Amniotic stem cell (primary cell): Measurements from ENCODE around the gene SETDB2.
A peak's percentile ranks its signal among the peaks of the same experiment; 100 is the strongest.
"Not testable (repeated sequence)": the region's sequence is repeated elsewhere in the genome, so short reads cannot be mapped to it uniquely, and the experiment has no call there.

Source experiments
- DNase-seq: peaks from one replicate; lab custom pipeline; 2025; lab: John Stamatoyannopoulos, UW

The SETDB2 gene

DNA sequence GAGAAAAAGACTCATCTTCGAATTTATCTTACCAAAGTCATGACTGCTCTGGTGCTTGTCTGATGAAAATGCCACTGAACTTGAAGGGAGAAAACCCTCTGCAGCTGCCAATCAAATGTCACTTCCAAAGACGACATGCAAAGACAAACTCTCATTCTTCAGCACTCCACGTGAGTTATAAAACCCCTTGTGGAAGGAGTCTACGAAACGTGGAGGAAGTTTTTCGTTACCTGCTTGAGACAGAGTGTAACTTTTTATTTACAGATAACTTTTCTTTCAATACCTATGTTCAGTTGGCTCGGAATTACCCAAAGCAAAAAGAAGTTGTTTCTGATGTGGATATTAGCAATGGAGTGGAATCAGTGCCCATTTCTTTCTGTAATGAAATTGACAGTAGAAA, 32.5 kb downstream of the SETDB2 start:
- DNase-seq = no peak

DNA sequence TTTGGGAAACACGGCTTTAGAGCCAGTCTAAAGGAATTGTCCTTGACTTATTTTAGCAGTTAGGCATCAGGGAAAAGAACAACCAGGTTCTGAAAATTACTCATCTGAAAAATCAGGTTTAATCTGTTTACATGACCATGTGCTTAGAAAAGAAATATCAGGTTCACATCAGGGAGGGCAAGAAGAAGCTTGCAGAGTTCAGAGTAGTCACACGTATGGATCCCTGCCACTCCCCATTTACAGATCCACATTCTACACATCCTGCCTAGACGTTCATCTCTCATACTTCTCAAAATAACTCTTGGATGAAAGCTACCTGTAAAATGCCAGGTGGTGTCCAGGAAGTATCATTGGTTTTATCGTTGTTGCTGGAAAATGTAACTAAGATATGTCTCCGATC, 37.7 kb downstream of the SETDB2 start:
- DNase-seq = no peak

DNA sequence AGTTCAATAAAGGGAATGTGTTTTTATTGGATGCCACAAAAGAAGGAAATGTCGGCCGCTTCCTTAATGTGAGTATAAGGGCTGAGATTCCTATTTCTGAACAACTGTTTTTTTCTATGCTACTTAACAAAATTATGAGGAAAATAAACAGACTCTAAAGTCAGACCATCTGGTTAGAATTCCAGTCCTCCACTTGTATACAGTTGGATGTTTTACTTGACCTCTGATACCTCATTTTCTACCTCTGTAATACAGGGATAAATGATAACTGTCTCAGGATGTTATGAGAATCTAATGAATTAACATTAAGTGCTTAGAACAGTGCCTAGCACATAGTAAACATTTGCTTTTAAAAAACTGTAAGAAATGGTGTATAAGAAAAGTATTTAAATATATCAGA, 44.5 kb downstream of the SETDB2 start:
- DNase-seq = no peak

DNA sequence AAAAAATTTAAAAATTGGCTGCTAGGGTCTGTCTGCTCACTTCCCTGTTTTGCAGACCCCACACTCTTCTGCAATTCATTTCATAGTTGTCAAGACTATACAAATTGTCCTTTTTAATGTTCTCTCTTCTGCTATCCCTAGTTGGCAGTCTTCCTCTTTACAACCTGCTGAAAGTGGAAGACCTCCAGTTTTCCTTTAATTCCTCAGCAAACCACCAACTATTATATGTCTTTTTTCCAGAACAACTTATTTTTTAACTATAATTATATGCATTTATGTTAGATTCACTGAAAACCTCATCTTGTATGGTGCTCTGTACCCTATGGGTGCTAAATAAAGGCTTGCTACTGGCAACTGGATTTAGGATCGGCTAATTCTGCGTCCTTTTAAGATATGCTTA, 50.6 kb downstream of the SETDB2 start:
- no peak for DNase-seq

DNA sequence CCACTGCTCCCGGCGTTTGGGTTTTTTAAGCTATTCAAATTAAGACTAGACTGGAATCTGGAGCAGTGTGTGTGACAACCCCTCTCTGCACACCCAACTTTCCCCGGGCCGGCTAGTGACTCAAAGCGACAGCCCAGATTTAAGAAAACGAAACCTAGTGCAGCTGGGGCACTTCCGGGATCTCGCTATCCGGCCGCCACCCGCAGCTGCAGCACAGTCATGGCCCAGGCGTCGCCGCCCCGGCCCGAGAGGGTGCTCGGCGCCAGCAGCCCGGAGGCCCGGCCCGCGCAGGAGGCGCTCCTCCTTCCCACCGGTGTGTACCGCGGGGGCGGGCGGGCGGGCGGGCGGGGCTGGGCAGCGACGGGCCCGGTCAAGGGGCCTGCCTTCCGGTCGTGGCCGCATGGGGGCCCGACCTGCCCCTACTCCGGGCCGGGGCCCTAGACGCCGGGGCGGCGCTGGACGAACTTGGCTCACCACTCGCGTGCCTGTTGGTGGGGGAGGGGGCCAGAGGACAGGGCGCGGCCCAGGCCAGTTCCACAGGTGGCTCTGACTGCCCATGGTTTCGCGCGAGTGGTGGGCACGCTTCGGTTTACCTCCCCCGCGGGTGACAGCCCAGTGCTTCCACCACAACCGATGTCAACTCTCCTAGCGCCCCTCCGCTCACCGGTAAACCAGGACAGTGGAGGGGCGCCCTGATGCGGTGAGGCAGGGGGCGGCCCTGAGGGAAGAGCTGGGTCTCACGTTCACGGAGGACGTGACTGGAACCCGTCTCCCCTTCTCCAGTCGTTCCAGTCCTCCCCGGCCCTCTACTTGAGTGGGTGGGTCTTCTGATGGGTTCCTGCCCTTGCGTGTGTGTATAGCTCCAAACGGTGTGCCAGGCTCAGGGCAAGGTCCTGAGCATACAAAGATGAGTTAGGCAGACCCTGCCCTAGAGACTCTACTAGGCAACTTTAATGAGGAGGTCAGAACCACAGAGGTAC, 52.0 kb downstream of the SETDB2 start, which contains the start of gene PHF11:
Gene PHF11, plus strand, starts transcription at position 171 of the 980 bp plus-strand sequence. Its CDS starts 49 bp downstream, at position 220.
- DNase-seq = peak; percentile 59

DNA sequence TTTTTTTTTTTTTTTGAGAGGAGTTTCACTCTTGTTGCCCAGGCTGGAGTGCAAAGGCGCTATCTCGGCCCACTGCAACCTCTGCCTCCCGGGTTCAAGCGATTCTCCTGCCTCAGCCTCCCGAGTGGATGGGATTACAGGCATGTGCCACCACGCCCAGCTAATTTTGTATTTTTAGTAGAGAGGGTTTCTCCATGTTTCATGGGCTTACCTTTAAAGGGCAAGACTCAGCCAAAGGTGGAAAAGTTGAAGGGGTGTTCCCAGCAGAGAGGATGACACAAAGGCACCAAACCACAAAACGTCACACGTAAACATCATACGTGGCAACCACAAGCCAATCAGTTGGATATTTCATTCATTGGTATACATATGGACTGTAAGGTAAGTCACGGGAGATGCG, 52.8 kb downstream of the SETDB2 start:
- not testable (repeated sequence) for DNase-seq

DNA sequence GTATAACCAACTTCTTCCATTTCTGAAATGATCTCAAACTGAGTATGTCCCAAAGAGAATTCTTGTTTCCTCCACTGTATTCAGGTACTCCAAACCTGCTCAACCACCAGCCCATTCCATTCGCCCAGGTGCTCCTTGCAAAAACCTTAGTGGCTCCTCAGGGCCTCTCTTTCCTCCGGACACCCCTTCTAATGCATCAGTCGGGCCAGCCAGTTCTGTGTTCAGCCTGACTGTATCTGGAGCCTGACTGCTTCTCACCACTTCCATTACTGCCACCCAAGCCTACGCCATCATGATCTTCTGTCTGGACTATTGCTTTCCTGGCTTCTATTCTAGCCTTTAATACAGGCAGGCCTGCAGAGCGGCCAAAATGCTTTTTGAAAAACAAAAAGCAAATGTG, 53.2 kb downstream of the SETDB2 start:
- no peak for DNase-seq

DNA sequence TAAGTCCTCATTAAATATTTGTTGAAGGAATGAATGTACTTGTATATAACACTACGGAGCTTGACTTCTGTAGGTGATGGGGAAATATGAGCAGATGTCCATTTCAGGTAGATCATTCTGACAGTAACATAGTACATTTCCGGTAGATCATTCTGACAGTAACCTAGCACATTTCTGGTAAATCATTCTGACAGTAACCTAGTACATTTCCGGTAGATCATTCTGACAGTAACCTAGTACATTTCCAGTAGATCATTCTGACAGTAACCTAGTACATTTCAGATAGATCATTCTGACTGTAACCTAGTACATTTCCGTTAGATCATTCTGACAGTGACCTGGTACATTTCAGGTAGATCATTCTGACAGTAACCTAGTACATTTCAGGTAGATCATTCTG, 54.1 kb downstream of the SETDB2 start:
- no peak for DNase-seq

DNA sequence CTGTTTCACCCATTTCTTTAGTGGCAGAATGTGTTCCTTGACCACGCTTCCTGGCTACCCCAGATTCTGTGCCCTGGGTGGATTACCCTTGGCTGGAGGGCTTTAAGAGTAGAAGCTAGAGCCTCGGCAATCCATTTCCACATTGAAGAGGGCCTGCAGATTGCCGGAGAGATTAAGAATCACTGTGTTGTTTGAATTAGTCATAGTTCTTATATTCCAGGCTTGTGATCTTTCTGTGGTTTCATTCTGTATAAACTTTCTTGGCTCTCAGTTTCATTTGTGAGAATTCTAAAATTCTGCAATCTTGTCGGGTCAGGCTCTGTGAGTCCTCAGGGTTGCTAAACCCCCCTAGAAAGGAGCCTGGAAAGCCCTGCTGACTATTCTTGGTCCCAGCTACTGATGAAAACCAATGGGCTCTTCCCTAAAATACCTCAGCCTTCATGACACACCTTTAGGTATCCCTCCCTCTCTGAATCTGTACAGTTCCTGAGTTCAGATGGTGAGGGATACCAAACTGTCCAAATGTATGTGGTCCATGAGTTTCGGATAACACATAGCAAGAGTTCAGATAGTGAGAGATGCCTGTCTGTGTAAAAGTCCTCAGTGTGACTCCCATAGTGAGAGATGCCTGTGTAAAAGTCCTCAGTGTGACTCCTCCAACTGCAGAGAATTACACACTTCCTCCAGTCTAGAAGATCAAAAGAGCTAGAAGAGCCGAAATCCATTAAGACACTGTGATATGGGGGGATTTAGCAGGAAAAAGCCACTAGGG, 56.0 kb downstream of the SETDB2 start:
- peak; percentile 56 for DNase-seq

DNA sequence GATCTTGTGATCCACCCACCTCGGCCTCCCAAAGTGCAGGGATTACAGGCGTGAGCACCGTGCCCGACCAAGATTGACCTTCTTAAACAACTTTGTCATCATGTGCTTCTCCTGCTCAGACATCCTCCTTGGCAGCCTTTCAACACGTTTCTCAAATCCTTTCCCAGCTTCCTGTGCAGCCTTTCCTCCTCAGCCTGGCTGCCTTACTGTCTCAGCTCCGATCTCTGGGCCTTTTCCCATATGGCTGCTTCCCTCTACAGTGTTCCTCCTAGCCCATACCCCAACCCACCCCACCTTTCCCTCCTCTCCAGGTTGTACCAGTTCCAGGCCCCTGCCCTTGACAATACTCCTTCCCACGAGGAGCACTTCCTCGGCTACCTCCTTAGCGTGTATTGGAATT, 58.9 kb downstream of the SETDB2 start:
- DNase-seq = no peak

DNA sequence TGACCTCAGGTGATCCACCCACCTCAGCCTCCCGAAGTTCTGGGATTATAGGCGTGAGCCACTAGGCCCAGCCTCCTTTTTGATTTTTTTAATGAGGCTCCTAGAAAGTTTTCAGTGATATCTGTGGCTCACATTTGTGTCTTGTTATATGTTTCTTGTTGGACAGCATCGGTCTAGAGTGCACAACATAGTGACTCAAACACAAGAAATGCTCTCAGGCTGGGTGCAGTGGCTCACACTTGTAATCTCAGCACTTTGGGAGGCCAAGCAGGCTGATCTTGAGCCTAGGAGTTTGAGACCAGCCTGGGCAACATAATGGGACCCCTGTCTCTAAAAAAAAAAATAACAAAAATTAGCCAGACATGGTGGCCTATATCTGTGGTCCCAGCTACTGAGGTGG, 59.9 kb downstream of the SETDB2 start:
- DNase-seq = no peak

DNA sequence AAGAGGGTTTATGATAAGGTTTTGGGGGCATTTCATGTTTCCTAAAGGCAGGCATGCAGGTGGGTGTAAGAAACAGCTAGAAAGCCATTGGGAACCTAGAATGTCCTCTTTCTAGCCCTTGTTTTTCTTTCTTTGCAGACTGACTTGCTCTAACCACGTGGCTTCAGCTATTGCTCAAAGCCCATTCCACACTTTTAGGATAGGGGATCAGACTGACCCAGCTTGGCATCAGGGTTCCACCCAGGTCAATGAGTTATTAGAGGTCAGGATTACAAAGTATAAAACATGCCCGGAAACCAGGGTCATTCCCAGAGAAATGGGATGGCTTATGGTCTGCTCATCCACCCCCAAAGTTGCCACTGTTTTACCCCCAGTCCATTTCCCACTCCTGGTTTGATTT, 68.5 kb downstream of the SETDB2 start:
- DNase-seq = no peak

DNA sequence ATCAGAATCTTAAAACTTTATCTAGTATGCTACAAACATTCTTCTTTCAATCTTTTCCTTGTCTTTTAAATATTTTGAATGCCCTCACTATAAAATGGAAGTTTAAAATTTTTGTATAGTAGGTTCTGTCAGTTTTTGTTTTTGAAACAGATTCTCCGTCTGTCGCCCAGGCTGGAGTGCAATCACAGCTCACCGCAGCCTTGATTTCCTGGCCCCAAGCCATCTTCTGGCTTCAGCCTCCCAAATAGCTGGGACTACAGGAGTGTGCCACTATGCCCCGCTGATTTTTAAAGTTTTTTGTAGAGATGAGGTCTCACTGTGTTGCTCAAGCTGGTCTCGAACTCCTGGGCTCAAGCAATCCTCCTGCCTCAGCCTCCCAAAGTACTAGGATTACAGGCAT, 72.4 kb downstream of the SETDB2 start:
- DNase-seq = no peak

DNA sequence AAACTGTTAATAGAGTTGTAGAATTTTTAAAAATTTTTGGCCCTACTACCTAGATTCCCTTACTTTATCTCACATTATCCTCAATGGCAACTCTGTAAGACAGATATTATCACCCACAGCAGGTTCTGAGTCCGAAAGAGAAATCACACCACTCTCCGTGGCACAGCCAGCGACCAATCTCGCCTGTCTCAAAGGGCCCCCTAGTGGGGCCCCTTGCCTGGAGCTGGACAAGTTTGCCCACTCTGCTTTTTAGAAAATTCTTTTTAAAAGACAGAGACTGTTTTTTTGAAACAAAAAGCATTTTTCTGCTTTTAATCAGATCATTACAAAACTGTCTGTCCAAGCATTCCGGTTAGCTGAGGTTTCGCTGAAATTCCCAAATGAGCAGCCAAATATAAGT, 73.4 kb downstream of the SETDB2 start:
- DNase-seq = no peak

DNA sequence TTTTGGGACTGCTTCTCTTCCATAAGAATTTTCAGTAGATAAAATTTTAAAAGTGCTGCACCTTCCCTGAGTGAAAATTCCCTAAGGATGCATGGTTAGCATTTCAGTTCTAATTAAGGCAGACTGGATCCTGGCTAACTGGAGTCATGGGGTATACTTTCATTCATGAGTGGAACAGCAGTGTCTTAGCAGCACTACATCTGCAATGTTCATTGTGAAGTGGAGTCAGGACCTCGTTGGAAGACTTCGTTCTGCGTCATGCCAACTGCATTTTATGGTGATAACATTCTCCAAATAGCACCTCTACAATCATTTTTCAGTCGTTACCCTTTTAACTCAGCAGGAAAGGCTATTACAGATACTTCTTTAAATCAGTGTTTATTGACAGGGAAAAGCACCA, 77.2 kb downstream of the SETDB2 start:
- no peak for DNase-seq

DNA sequence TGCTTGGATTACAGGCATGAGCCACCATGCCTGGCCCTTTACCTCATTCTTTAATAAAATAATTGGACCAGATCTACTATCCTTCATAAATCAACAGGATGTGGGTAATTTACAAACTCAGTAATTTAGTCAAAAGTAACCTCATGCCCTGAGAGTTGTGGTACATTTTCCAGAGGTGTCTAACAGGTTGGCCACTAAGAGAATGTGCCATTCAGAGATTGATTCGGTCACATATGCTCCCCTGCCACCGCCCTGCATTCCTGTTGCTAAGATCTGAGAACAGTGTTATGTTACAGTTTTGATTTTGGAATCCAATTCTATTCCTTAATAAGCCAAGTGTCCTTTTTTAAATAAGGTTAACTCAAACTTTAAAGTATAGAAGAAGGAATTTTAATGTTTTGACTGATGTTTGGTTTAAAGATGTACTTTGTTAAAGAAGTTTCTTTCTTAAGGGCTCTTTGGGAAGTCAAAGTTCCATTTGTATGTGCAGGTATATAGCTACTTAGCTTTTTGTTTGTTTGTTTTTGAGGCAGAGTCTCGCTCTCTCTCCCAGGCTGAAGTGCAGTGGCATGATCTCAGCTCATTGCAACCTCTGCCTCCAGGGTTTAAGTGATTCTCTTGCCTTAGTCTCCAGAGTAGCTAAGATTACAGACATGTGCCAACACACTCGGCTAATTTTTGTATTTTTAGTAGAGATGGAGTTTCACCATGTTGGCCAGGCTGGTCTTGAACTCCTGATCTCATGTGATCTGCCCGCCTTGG, 80.8 kb downstream of the SETDB2 start:
- no peak for DNase-seq

DNA sequence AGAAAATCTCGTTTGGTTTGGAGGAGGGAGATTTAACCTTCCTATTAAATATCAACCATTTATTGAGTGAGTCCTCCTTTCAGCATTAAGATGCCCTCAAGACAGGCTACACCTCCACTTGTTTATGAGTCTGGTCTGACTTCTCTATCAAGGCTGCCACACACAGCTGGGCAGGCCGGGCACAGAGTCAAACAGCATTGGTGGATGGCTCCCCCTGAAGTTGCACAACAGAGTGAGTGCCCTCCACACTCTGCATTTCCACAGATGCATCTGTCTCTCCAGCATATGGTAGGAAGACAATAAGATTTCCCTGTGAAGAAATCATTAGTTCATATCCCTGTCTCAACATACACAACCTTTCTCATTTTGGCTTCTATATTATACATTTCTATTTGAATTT, 83.0 kb downstream of the SETDB2 start:
- DNase-seq = no peak

DNA sequence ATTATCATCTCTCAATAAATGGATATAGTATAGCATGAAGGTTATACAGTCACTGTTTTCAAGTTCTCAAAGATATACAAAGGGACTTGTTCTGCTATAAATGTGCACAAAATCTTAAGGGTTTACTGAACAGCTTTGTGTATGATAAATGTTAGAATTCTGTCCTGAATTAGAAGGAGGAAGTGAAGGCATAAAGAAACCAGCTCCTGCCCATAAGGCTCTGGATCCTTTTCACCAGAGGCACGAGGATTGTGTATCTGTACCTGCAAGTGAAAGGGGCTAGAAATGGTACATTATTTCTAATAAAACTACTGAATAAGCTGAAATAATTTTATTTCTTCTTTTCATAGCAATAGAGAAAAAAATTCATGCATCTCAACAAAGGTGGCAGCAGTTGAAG, 84.1 kb downstream of the SETDB2 start:
- DNase-seq = no peak

DNA sequence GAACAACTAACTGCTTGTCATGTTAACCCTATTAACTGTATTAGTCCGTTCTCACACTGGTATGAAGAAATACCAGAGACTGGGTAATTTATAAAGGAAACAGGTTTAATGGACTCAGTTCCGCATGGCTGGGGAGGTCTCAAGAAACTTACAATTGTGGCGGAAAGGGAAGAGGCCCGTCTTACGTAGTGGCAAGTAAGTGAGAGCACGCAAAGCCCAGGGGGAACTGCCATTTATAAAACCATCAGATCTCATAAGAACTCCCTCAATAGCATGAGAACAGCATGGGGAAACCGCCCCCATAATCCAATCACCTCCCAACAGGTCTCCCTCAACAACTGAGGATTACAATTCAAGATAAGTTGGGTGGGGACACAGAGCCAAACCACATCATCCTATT, 86.4 kb downstream of the SETDB2 start:
- DNase-seq = no peak

DNA sequence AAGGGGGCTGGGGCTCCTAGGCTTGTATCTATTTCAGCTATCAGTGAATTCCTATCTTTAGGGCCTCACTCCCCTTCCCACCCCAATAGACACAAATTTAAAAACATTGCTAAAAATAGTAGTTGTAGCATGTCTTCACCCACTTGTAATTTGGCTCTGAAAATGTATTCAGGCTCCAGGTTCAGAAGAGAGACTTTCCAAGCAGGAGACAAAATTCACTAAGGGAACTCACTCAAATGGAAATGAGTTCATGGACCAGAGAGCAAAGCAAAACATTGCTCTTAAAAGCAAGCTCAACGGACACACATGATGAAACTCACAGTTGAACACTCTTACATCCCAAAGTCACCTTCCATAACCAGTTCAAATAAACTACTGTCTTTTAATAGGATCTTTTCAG, 88.5 kb downstream of the SETDB2 start:
- DNase-seq = no peak

DNA sequence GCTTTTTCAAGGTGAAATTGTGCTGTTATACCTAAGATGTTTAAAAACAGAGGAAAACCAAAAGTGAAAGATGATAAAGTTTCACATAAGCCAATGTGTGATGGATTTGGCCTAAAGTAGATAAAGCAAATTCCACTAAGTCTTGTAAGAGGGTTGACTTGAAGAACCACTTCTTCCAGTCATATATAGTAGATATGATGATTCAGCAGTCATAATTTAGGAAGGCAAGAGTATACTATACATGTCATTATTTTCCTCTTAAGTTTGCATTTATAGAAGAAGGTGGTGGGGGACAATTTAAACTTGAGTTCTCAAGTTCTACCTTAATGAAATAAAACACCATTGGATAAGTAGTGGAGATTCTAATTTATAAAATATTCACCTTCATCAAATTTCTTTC, 88.9 kb downstream of the SETDB2 start:
- DNase-seq = no peak

DNA sequence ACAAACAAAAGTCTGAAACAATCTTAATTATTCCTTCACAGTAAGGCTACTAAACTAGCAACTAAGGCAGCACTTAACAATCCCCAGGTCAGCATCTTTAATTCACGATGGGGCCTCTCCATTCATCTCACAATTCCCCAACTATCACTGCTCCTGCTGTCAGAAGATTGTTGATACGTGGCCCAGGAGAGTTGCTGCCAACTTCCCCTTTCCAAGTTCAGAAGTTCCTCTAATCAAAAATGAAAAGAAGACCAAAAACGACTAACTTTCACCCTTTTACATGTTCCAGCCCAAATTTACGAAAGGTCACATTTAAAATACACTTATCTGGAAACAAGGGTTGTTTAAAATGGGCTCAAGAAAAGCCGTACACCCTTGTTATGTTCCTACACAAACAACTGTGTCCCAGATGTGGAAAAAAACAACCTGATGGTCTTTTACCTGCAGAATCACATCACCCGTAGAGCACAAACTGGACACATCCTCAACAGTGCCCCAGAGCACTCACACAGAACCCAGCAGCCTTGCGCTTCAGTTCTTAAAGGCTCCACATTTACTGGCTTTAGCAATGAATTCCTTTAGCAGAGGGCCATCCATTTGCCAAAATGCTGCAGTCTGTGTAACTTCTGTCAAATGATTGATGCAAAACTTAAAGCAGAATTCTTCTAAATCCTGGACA, 89.7 kb downstream of the SETDB2 start:
- DNase-seq = no peak
